Measurements from ENCODE around the gene HES3.

HES3 gene

DNA sequence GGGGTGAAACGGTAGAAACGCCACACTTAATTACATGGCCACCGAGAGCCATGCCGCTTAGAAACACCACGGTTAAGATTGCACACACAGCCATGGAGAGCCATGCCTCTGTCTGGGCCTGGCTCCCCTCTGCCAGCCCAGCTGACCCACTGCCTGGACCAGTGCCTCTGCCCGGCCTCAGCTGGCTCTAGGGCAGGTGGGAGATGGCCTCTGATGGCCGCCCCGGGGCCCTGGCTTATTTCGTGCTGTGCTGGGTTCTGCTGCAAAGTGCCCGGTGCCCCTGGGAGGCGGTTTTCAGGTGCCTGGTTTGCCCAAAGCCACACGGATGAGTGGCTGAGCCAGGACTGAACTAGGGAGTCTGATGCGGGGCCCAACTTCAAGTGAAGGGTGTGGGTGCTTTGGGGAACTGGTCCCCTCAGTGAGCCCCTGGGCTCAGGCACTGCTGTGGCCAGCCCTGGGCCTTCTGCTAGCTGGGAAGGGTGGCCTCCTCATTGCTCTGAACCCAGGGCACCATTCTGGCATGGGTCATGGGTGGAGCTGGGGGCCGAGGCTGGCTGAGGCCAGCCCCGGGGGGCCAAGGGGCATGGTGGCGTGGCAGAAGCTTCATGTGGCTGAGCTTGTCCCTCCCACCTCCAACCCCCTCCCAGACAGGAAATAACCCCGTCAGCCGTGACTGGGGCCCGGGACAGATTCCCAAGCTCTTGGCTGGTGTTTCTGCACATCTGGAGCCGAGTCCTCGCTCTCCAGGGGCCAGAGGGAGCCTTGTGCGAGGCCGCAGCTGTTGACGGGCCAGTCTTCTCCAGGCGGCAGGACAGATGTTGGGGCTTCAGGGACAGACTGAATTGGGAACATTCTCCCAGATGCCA is 18.8 kb downstream of the HES3 start:
- DNase-seq (ENCODE audit: low read depth) = no peak

DNA sequence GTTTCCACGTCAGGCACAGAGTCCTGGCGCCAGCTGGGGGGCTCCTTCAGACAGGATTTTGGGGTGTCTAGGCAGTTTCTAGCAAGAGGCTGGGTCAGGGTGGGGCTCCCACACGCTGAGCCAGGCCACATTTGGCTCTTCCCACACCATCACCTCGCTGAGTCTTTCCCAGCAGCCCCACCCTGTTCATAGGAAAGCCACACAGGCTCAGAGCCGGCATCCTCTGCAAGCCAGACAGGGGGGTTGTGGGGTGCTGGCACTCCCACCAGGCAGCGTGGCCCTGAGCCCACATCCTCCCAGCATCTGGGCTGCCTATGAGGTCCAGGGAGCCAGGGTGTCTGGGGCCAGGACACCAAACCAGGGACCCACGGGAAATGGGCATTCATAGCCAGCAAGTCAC is 19.7 kb downstream of the HES3 start:
- no peak for DNase-seq (ENCODE audit: low read depth)

DNA sequence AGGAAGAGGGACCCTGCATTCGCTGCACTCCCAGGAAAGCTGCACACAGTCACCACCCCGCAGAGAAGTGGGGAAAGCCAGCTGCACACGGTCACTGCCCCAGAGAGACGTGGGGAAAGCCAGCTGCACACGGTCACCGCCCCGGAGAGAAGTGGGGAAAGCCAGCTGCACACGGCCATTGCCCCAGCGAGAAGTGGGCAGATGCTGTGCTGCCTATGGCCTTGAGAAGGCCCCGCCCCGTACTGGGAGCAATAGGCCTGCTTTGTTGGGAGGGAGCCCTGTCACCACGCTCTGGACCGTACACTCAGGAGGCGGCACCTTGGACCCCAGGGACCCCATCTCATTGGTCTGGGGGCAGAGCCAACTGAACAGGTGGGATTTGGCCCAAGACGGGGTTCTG is 21.2 kb downstream of the HES3 start:
- no peak for DNase-seq (ENCODE audit: low read depth)

DNA sequence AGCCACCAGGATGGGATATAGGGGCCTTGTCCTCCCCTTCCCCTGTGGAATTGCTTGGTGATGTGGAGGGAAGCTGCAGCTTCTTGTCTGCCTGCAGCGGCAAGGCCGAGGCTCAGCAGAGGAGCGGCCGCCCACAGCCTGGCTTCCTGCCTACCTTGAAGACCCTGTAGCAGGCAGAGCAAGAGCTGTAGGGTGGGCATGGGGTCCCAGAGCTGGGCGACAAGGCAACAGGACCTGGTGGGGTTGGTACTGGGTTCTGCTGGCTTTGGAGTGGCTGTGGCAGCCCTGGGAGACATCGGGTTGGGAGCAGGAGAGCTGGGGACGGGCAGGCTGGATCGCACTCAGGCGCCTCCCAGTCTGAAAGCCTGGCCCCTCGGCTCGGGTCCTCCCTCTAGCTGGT is 22.7 kb downstream of the HES3 start:
- no peak for DNase-seq (ENCODE audit: low read depth)

DNA sequence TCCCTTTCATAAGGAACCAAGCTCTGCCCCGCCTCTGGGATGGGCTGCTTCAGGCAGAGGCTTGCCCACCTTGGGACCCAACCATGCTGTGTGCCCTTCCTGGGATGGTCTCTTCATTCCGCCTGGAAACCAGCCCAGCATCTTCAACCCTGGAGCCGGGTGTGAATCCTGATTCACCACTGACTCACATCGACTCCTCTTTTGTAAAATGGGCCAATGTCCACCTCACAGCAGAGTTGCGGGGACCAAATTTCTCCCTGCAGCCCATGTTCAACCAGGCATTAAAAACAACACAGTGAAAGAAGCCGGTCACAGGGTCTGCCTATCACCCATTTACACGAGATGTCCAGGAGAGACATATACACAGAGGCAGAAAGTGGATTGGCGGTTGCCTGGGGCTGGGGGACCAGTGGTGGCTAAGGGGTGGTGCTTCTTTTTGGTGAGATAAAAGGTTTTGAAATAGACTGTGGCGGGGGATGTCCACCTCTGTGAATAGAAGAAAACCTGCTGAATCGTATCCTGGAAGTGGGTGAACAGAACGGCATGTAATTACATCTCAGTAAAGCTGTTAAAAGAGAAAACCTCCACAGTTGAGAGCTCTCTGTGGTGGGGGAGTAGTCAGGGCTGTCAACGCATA is 23.8 kb downstream of the HES3 start:
- no peak for DNase-seq (ENCODE audit: low read depth)

DNA sequence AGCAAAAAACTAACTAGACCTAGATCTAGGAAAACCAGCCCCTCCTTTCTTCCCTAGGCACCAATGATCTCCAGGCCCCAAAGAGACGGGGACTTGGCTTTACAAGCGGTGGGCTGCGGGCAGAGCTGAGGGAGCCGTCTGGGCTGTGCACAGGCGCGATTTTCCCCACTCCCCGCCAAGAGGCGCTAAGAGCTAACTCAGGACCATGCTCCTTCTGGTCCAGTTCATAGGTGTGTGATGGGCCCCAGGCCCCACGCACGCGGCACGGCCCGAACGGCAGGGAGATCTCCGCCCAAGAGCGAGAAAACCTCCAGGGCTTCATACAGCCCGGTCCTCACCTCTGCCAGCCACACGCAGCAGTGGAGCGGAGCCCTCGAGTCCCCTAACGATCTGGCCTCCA is 24.4 kb downstream of the HES3 start:
- DNase-seq (ENCODE audit: low read depth) = no peak

DNA sequence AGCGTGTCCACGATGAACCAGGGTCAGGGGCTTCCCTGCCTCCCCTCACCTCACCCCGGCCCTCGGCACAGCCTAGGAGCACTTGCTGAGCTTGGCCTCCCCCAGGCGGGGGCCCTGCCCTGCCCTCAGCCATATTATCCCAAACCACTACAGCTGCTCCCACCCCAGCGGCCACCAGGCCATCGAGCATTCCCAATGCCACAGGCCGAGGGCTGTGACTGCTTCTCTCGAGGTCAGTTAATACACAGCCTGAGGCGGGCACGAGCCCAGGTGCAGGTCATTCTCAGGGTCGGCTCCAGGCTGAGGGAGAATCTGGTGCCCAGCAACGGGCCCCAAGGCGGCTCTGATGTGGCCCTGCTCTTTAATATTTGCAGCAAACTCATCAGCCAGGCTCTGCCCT is 25.3 kb downstream of the HES3 start:
- no peak for DNase-seq (ENCODE audit: low read depth)

DNA sequence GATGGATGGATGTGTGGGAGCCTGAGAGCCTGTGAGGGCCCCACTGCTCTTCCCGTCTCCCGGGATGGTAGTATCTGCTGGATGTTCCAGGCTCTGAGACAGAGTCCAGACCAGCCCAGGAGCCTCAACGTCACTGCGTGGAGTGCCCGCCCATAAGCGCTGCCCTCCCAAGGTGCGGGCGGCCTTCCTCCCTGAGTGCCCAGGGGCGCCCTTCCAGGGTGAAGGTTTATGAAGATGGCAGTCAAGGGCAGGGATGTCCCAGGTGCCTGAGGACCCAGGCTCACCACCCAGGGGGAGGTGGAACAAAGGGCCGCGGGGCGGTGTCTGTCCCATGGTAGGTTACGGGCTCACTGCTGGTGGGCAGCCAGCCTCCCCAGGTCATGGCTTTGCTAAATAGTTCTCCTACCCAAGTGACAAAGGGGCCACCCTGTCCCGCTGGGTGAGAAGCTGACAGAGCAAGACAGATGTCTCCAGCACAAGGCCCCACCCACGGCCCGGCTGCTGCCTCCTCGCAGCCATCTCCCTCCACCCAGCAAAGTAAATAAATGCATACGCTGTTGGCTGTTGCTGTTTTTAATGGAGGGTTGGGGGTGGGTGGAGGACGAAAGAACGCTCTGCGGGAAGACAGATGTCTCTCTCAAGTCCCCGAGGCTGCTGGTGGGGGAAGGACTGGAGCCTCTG is 25.9 kb downstream of the HES3 start:
- no peak for DNase-seq (ENCODE audit: low read depth)

DNA sequence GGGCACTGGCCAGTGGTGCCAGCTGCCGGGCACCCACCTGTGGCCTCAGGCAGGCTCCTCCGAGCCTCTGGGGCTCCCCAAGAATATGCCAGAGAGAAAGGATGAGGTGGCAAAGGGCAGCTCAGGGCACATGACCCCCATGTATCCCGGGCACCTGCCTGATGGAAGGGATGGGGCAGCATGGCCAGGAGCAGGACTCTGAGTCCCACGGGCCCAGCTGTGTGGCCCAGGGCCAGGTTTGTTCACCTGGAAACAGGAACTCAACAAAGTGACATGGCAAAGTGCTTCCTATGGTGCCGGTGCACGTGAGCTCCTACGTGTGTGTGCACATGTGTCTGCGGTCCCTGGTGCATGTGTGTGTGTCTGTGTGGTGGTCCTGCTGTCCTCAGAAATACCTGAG is 26.4 kb downstream of the HES3 start:
- no peak for DNase-seq (ENCODE audit: low read depth)

DNA sequence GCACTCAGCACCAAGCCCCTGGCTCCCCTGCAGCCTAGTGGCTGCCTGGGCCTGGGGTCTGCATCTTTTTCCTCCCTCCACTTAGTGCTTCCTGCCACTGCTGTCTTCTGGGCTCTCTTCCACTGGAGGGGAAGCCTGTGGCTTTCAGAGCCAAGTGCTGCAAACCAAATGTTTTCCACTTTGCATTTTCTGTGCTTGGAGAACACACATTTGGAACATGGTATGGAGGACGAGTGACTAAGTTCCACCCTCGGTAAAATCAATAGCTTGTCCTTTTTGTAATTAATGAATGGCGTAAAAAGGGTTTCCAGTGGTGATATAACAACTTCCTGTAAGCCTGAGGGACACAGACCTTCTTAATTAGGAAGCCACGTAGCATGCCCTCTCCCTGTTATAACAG is 27.0 kb downstream of the HES3 start:
- no peak for DNase-seq (ENCODE audit: low read depth)

DNA sequence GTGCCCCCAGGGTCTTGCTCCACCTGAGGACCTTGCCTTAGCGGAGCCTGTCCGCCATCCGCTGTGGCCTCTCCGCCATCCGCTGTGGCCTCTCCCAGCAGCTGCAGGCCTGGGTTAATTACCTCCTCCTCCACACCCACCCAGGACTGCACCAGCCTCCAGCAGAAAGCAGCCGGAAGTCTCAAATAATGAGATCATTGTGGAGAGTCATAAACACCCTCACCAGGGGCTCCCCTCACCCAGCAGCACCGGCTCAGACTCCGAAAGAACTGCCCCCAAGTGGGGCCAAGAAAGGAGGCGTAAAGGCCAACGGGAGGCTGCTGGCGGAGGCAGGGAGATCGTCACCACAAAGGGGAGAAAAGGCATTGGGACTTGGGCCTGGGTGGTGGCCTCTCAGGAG is 27.6 kb downstream of the HES3 start:
- no peak for DNase-seq (ENCODE audit: low read depth)

DNA sequence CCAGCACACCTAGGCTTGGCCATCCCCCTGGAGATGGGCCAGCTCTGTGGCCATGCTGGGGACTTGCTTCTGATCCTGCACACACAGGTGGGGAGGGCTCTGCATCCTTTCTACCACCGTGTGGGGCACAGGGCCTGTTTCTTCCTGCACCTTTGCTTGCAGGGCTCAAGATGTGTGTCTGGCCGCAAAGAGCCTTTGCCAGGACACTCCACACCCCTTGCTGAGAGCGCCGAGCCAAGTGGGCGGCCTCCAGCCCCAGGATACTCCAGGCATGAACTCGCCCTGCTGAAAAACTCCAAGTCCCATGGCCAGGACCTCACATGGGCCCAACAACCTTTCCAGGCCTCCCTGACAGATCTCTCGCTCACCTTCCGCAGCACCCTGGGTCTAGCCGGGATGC is 28.5 kb downstream of the HES3 start:
- DNase-seq (ENCODE audit: low read depth) = no peak

DNA sequence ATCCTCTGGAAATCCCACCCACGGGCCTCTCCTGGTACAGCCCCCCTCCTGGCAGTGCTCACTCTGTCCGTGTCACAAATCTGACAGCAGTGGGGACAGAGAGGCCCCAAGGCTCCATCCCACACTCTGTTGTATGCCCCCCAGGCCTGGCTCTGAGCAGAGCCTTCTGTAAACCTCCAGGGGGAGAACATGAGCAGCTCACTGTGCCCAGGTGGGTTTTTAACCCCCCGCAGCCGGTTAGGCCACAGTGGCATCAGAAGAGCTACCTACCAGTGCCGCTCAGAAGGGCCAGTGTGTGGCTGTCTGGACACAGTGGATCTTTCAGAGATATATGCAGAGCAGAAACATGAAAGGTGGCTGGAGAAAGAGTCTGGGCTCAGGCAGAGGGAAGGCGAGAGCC is 28.9 kb downstream of the HES3 start:
- DNase-seq (ENCODE audit: low read depth) = no peak

DNA sequence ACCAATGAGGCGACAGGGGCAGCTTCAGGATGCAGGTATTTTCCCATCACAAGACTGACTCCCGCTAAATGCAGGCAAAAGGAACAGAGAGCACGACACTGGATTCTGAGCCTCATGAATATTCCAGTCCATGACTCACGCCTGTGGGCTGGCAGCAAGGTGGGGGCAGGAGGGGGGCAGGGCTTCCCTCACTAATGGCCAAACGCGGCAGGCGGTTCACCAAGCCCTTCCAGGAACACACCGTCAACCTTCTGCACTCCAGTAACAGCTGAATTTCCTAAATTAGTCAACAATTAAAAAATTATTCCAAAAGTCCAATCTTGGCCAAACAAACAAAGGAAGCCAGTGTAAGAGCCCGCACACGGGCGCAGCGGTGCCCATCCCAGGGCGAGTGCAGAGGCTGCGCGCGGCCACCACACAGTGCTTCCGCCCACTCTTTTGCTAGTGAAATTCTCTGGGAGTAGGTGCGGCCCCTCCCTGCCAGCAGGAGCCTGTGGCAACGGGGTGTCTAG is 29.5 kb downstream of the HES3 start:
- no peak for DNase-seq (ENCODE audit: low read depth)

DNA sequence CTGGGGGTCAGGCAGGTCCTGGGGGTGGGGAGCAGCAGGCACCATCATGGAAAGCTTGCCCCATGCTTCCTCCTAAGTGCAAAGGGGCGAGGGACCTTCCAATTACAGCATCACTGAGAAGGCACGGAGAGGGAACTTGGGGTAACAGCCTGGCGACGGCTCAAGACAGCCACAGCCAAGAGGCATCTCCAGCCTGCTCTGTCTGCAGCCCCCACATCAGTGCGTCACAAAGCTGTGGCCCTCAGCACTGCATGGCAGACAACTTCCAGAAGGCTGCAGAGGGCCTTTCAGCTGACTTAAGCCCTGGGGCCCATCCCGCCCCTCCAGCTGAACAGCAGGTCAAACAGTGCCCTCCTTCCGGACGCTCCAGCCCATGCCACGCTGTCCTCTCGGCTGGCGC is 30.1 kb downstream of the HES3 start:
- no peak for DNase-seq (ENCODE audit: low read depth)

DNA sequence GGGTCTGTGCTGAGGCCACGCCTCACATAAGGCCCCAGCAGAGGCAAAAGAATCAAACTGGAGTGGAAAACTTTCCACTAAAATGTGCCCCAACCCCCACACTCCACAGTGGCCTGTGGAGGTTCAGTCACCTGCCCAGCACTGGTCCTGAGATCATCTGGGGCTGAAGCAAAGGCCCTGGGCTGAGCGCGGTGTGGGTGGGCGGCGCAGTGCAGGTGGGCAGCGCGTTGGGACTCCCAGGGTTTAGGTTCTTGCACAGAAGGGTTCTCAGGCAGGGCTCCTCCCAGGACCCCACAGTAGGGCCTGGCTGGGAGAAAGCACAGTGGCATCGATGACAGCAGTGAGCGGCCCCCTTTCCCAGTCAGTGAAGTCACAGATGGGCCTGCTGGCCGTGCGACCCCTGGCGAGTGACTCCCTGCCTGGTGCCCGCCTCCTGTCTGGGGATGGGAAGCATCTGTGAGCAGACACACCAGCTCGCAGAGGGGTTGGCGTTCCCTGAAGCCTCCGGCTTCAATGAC is 30.7 kb downstream of the HES3 start:
- DNase-seq (ENCODE audit: low read depth) = no peak

DNA sequence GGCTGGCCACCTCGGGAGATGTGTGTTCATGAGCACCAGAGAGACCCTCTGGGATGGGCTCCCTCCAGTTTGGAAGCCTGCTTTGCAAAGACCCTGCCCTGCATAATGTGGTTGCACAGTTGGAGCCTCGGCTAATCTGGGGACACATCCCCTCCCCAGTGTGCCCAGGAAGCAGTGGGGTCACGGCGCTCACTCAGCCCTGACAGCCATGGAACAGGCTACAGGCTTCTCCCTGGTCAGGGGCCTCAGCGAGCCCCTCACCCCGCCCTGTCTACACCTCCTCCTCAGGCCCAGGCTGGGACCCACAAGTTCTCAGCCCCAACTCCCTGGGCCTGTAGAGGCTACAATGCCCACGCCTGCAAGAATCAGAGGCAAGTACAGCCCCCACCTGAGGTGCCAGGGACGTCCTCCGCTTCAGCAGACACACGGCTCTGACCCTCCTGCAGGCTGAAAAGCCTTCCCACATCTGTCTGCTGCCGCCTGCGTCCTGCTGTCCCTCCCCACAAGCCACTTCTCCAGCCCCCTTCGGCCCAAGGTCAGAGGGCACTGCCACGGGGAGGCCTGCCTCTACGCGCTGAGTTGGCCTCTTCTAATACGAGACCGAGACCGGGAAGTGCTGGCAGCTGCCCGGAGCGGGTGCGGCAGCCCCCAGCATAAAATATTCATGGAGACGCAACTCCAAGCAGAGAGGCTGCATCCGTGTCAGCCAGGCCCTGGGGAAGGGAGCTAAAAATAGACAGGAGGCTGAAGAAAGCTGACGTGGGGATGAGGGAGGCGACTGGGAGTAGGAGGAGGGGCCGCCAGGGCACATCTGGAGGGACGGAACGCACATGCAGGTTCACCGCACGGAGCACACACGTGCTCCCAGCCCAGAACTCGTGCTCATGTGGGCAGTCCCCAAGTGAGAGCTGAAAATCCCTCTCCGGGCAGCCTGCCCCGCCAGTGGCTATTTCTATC is 32.1 kb downstream of the HES3 start:
- no peak for DNase-seq (ENCODE audit: low read depth)

DNA sequence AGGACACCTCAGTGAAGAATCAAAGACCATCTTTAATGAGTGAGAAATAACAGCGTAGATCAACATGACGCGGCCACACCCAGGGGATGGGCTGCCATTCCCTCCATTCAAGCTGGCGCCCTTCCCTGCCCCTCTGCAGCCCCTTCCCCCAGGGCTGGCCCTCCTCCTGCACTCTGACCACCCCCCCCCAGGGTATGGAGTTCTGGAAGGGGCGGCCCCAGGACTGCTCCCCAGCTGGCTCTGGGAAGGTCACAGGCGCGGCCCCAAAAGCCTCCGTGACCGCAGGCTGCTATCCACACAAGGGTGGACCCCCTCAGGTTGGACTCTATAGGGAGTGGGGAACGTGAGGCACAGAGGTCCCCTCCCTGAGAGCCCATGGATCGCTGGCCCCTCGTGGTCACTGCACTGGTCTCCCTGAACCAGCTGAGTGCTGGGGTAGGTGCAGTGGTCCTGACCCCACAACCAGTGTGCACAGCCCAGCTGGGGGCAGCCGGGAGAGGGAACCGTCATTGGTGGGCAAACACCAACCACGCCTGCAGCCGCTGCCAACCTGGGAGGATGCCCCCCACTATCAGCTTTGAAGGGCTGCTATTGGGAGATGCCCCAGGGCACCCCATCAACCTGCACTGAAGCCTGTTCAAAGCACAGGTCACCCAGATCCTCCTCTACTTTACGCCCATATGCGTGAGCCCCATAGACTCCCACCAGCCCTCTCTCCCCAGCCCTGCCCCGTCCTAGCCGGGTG is 33.0 kb downstream of the HES3 start:
- no peak for DNase-seq (ENCODE audit: low read depth)

DNA sequence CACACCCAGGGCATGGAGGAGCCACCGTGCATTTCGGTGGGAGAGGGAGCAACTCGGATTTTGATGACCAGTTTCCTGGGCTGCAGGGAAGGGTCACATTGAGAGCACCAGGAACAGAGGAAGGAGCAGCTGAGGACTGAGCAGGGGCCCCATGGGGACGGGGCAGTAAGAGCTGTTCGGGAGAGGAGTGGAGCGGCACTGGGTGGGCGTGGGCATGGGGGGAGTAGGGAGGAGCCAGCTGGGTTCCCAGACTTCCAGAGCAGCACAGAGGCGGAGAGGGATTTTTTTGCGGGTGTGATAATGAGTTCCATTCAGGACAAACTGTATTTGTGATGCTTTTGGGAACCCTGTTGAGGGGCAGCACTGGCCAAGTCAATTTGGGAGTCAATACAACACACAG is 34.3 kb downstream of the HES3 start:
- no peak for DNase-seq (ENCODE audit: low read depth)

DNA sequence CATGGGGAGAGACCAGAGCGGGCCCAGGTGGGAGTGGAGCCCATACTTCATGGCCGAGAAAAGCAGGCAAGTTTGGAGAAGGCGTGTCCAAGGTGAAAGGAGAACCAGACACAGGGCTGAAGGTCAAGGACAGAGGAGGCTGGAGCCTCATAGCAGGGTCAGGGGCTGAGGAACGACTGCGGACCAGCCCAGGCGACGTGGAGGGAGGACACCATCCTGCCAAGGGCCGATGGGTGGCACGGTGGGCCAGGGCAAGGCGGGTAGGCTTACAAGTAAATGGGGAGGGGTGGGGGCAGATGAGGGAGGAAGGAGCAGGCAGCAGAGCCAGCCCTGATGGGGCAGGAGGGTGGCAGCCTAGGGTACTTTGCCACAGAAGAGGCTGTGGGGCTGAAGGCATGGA is 35.1 kb downstream of the HES3 start:
- DNase-seq (ENCODE audit: low read depth) = no peak

Data from CMK (cell line).